PC-9 (cell line): ENCODE results near the gene EML6.

Experiments
- EZH2 ChIP-seq: fragments of 200-600 bp; sonication (generic); IDR thresholded peaks from 2 replicates; pipeline ENCODE4 v1.8.0; 2017; ENCODE audit warnings: antibody characterized with exemption, low read depth
- TF ChIP-seq, protein P1 (sequence below): fragments of 200-600 bp; sonication (generic); conservative IDR thresholded peaks from 2 replicates; pipeline ENCODE4 v1.6.1; 2017; ENCODE audit warnings: mixed run types, antibody characterized with exemption, mild to moderate bottlenecking, moderate library complexity

DNA sequence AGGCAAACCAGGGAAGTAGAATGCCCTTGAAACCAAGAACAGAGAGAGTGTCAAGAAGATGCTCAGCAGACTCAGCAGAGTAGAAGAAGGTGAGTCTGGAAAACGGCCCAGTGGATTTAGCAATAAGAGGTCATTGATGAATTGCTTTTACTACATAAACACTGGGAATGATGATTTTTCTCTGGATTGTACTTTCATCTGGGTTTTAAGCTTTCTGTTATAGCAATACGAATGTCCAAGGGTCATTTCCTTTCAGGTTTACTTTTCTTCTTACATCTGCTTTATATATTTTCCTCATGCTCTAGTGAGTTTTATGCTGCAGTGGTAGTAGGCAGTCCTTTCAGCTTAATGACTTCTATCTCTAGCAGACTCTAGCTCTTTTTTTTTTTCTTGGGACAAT lies 16.9 kb downstream of the EML6 start:
- TF ChIP-seq, protein P1, sequence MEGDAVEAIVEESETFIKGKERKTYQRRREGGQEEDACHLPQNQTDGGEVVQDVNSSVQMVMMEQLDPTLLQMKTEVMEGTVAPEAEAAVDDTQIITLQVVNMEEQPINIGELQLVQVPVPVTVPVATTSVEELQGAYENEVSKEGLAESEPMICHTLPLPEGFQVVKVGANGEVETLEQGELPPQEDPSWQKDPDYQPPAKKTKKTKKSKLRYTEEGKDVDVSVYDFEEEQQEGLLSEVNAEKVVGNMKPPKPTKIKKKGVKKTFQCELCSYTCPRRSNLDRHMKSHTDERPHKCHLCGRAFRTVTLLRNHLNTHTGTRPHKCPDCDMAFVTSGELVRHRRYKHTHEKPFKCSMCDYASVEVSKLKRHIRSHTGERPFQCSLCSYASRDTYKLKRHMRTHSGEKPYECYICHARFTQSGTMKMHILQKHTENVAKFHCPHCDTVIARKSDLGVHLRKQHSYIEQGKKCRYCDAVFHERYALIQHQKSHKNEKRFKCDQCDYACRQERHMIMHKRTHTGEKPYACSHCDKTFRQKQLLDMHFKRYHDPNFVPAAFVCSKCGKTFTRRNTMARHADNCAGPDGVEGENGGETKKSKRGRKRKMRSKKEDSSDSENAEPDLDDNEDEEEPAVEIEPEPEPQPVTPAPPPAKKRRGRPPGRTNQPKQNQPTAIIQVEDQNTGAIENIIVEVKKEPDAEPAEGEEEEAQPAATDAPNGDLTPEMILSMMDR, result no peak
- TF ChIP-seq EZH2, result no peak
